Caco-2 (cell line): ENCODE measurements around the gene SIRT1. TPM values are rescaled to one million over a fixed set of nuclear protein-coding genes. Genes with fewer than 3 reads are reported as not detected.

Source experiments
- BruUV-seq: library from RNA; stranded (reverse); fragments of 400-500 nt; replicated peaks from 2 replicates; lab custom pipeline; 2021; lab: Mats Ljungman, UMichigan
- CTCF ChIA-PET: fragments of 300-600 bp; sonication (Branson Sonifier 250); formaldehyde crosslinking; loops from one replicate; lab custom pipeline; 2022; ENCODE audit warnings: antibody characterized with exemption; lab: Charles Lee
- POLR2A ChIA-PET: fragments of 300-600 bp; sonication (Branson Sonifier 250); formaldehyde crosslinking; loops from one replicate; lab custom pipeline; 2022; ENCODE audit warnings: antibody characterized with exemption; lab: Charles Lee
- DNase-seq, 2 experiments: peaks; one replicate each; pipeline versions ENCODE4 v3.0.0 to v3.0.0-alpha.2; 2020 to 2022
- H3K27me3 ChIP-seq: replicated peaks from 2 replicates; pipeline ENCODE4 v1.6.0; 2011; ENCODE audit warnings: low read length; ENCODE audit not compliant: control insufficient read depth, insufficient read depth
- H3K36me3 ChIP-seq: 2 replicates; pipeline ENCODE4 v1.5.1; 2011; ENCODE audit warnings: low read length; ENCODE audit not compliant: control insufficient read depth, insufficient read depth
- H3K4me1 ChIP-seq: fragments of 250-450 bp; sonication (Bioruptor Pico); 2 replicates; pipeline ENCODE4 v1.5.1; 2020; ENCODE audit warnings: mild to moderate bottlenecking
- H3K4me3 ChIP-seq: 2 replicates; pipeline ENCODE4 v1.5.1; 2011; ENCODE audit warnings: low read depth, mild to moderate bottlenecking, control low read depth, low read length
- H3K9me3 ChIP-seq: fragments of 250-450 bp; sonication (Bioruptor Pico); 2 replicates; pipeline ENCODE4 v1.5.1; 2020; ENCODE audit warnings: mild to moderate bottlenecking, moderate library complexity
- H3K27ac Mint-ChIP-seq: one replicate; pipeline ENCODE4 v1.8.0; 2022; ENCODE audit warnings: mixed read lengths; ENCODE audit not compliant: unreplicated experiment
- H3K27me3 Mint-ChIP-seq: one replicate; pipeline ENCODE4 v1.8.0; 2022; ENCODE audit warnings: mixed read lengths; ENCODE audit not compliant: insufficient read depth, unreplicated experiment
- H3K36me3 Mint-ChIP-seq: one replicate; pipeline ENCODE4 v1.8.0; 2022; ENCODE audit warnings: mild to moderate bottlenecking, mixed read lengths; ENCODE audit not compliant: insufficient read depth, unreplicated experiment
- H3K4me1 Mint-ChIP-seq: one replicate; pipeline ENCODE4 v1.8.0; 2022; ENCODE audit warnings: low read depth, mixed read lengths; ENCODE audit not compliant: unreplicated experiment
- H3K4me3 Mint-ChIP-seq: one replicate; pipeline ENCODE4 v1.8.0; 2022; ENCODE audit warnings: mild to moderate bottlenecking, moderate library complexity, mixed read lengths; ENCODE audit not compliant: unreplicated experiment
- H3K9me3 Mint-ChIP-seq: one replicate; pipeline ENCODE4 v1.8.0; 2022; ENCODE audit warnings: mixed read lengths; ENCODE audit not compliant: unreplicated experiment
- CTCF ChIP-seq, 2 experiments: fragments of 200-600 bp in 1 of 2; IDR thresholded peaks; 1 replicate in 1 of 2; 2 replicates in 1 of 2; pipeline versions ENCODE4 v1.5.1 to v1.8.0; 2011 to 2022; ENCODE audit warnings: antibody characterized with exemption in 1 of 2, control low read depth in 1 of 2, inconsistent platforms in 1 of 2, low read depth in 1 of 2, low read length in 1 of 2, mild to moderate bottlenecking in 1 of 2, moderate library complexity in 1 of 2; ENCODE audit not compliant: insufficient read depth in 1 of 2, severe bottlenecking in 1 of 2, unreplicated experiment in 1 of 2
- intact Hi-C: fragments of 100-400 bp; cut with micrococcal nuclease; formaldehyde crosslinking; loops from one replicate; pipeline ENCODE4 v1.10.0; 2022; ENCODE audit not compliant: unreplicated experiment
- total RNA-seq: library from RNA; stranded (reverse); gene quantifications from 2 replicates; pipeline ENCODE4 v1.2.3, GENCODE V29; 2022

Gene SIRT1
- total RNA-seq, 1 experiment from 2014 or later: 43.1 TPM

- intact Hi-C loops: no loop called here
- ChIA-PET CTCF (no interaction called here), POLR2A (interaction anchor here (1.0 kb wide), 1 partner anchor 21 kb away, joined by 3 read pairs; no protein-coding TSS in a partner anchor)
- Histone ChIP-seq H3K36me3 (no peaks in the 10 kb centered on the region), H3K4me1 (0 out of 2 replicates have a peak, but pooled peaks cover 3% of the 10 kb centered on the region), H3K27me3 (no peaks in the 10 kb centered on the region), H3K4me3 (no peak overlapping the region), H3K9me3 (no peaks in the 10 kb centered on the region)
- Mint-ChIP-seq H3K27me3 (no peaks in the 10 kb centered on the region), H3K27ac (no peak overlapping the region), H3K9me3 (no peaks in the 10 kb centered on the region), H3K4me3 (no peak overlapping the region), H3K4me1 (peaks cover 5% of the 10 kb centered on the region), H3K36me3 (no peaks in the 10 kb centered on the region)
- no peak for TF ChIP-seq CTCF (IDR thresholded peaks at IDR 0.05; ENCODE audit: insufficient read depth in 1 of 2, low read depth in 1 of 2, low read length in 1 of 2, severe bottlenecking in 1 of 2, unreplicated experiment in 1 of 2)
- no TSS peak for BruUV-seq
- DNase-seq: no peak
Measured at GRCh38 chr10:67863094-67863493, 21.4 kb upstream of the SIRT1 start.

- H3K4me1 Mint-ChIP-seq: peaks cover 5% of the 10 kb centered on the region
- H3K4me3 ChIP-seq: no peak overlapping the region
Measured at GRCh38 chr10:67864607-67865371, 19.7 kb upstream of the SIRT1 start.

GRCh38 chr10:67868132-67868531 is 16.3 kb upstream of the SIRT1 start:
- Mint-ChIP-seq H3K9me3 (no peaks in the 10 kb centered on the region), H3K27me3 (no peaks in the 10 kb centered on the region), H3K4me3 (no peak overlapping the region), H3K36me3 (no peaks in the 10 kb centered on the region), H3K27ac (no peak overlapping the region), H3K4me1 (peaks cover 3% of the 10 kb centered on the region)
- CTCF ChIA-PET: interaction anchor here (0.6 kb wide), 1 partner anchor 95 kb away, joined by 3 read pairs; no protein-coding TSS in a partner anchor
- no peak for TF ChIP-seq CTCF (IDR thresholded peaks at IDR 0.05; ENCODE audit: insufficient read depth in 1 of 2, low read depth in 1 of 2, low read length in 1 of 2, severe bottlenecking in 1 of 2, unreplicated experiment in 1 of 2)
- Histone ChIP-seq H3K27me3 (no peaks in the 10 kb centered on the region), H3K4me3 (no peak overlapping the region), H3K36me3 (no peaks in the 10 kb centered on the region), H3K4me1 (0 out of 2 replicates have a peak, but pooled peaks cover 2% of the 10 kb centered on the region), H3K9me3 (no peaks in the 10 kb centered on the region)
- DNase-seq: no peak
- intact Hi-C loops: no loop called here
- POLR2A ChIA-PET: no interaction called here
- BruUV-seq: no TSS peak

More at GRCh38 chr10:67864607-67865371, 19.7 kb upstream of the SIRT1 start:
- DNase-seq: no peak
- BruUV-seq: no TSS peak
- POLR2A ChIA-PET: interaction anchor here (0.7 kb wide), 1 partner anchor 468 kb away, joined by 3 read pairs; the partner anchor contains the start of gene PBLD
- no peaks in the 10 kb centered on the region for H3K27me3 ChIP-seq
- Mint-ChIP-seq H3K9me3 (no peaks in the 10 kb centered on the region), H3K36me3 (no peaks in the 10 kb centered on the region), H3K27ac (no peak overlapping the region), H3K27me3 (no peaks in the 10 kb centered on the region), H3K4me3 (no peak overlapping the region)
- intact Hi-C loops: no loop called here
- no peaks in the 10 kb centered on the region for H3K36me3 ChIP-seq
- 0 out of 2 replicates have a peak, but pooled peaks cover 3% of the 10 kb centered on the region for H3K4me1 ChIP-seq
- no peak for TF ChIP-seq CTCF (IDR thresholded peaks at IDR 0.05; ENCODE audit: insufficient read depth in 1 of 2, low read depth in 1 of 2, low read length in 1 of 2, severe bottlenecking in 1 of 2, unreplicated experiment in 1 of 2)
- H3K9me3 ChIP-seq: no peaks in the 10 kb centered on the region
- CTCF ChIA-PET: no interaction called here
